ENCODE data around the gene GID8. TPM values are rescaled to one million over a fixed set of nuclear protein-coding genes. Genes with fewer than 3 reads are reported as not detected.

The GID8 gene
- total and polyA plus RNA-seq, 2 donors (not counting 1 experiment from before 2014, with no cell fraction given), result 12.4 to 47.4 TPM

DNA sequence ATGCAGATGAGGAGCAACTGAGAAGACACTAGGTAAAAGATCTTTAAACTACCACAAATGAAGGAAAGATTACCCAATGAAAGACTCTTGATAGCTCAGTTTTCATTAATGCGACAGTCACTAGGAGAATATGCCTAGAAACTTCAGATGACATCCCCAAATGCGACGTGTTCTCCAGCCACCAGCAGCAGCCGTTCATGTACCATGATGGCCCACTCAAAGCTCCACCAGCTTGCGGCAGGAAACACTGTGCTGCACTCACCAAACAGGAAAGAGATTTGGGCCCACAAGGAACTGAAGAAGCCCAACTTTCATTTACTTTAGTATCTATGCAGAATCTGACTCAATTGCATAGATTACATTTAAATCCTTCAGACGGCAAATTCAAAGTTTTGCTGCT lies 19.1 kb upstream of the GID8 start:
- Mint-ChIP-seq H3K9me3 (ENCODE audit: insufficient read depth) (no peaks in the 10 kb centered on the region), H3K27ac (peak overlapping the region; percentile 76), H3K4me3 (peak overlapping the region; percentile 68), H3K4me1 (peaks cover 77% of the 10 kb centered on the region), H3K27me3 (no peaks in the 10 kb centered on the region)
- peak; percentile 53 for ATAC-seq (ENCODE audit: low read depth)
- no peak for TF ChIP-seq EZH2 (IDR thresholded peaks at IDR 0.05; ENCODE audit: borderline replicate concordance, insufficient read depth, low read depth, low read length, poor library complexity, severe bottlenecking)
- TF ChIP-seq, protein P1, sequence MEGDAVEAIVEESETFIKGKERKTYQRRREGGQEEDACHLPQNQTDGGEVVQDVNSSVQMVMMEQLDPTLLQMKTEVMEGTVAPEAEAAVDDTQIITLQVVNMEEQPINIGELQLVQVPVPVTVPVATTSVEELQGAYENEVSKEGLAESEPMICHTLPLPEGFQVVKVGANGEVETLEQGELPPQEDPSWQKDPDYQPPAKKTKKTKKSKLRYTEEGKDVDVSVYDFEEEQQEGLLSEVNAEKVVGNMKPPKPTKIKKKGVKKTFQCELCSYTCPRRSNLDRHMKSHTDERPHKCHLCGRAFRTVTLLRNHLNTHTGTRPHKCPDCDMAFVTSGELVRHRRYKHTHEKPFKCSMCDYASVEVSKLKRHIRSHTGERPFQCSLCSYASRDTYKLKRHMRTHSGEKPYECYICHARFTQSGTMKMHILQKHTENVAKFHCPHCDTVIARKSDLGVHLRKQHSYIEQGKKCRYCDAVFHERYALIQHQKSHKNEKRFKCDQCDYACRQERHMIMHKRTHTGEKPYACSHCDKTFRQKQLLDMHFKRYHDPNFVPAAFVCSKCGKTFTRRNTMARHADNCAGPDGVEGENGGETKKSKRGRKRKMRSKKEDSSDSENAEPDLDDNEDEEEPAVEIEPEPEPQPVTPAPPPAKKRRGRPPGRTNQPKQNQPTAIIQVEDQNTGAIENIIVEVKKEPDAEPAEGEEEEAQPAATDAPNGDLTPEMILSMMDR (IDR thresholded peaks at IDR 0.05), result no peak
- ChIA-PET POLR2A (interaction anchor here (1.2 kb wide), 1 partner anchor 35 kb away, joined by 3 read pairs; no protein-coding TSS in a partner anchor), CTCF (interaction anchor here (1.0 to 4.4 kb wide), 6 partner anchors 11 to 90 kb away, joined by 3 to 22 read pairs (median 4); no protein-coding TSS in a partner anchor)
- Histone ChIP-seq H4K20me1 (ENCODE audit: control insufficient read depth, insufficient read depth, low read length, poor library complexity, severe bottlenecking) (peaks cover 99% of the 10 kb centered on the region), H3K4me1 (ENCODE audit: control insufficient read depth in 2 of 2, insufficient read depth in 2 of 2, low read length in 2 of 2) (peaks cover 71 to 72% of the 10 kb centered on the region in 2 donors), H2AFZ (ENCODE audit: insufficient read depth, low read depth, low read length, poor library complexity, severe bottlenecking) (no peak overlapping the region), H3K9me3 (ENCODE audit: control extremely low read depth in 1 of 3, control insufficient read depth in 2 of 3, insufficient read depth in 1 of 3, low read length in 2 of 3) (no peaks in the 10 kb centered on the region), H3K27ac (ENCODE audit: low read length in 2 of 2) (peak overlapping the region in 1 of 2 donors; percentile 60), H3K79me2 (ENCODE audit: control insufficient read depth, insufficient read depth, low read length) (peaks cover 98% of the 10 kb centered on the region), H3K4me2 (replicated peaks; ENCODE audit: low read depth, low read length, poor library complexity, severe bottlenecking) (peak overlapping the region; percentile 62), H3K9ac (ENCODE audit: low read length) (peak overlapping the region; percentile 38), H3K36me3 (replicated peaks in 1 of 2; ENCODE audit: control extremely low read depth in 1 of 2, control insufficient read depth in 1 of 2, extremely low read depth in 1 of 2, insufficient read depth in 2 of 2, low read length in 1 of 2) (peaks cover 0 to 7% of the 10 kb centered on the region in 2 experiments), H3K27me3 (replicated peaks in 1 of 4; ENCODE audit: control extremely low read depth in 1 of 4, control insufficient read depth in 3 of 4, insufficient read depth in 4 of 4, low read length in 3 of 4) (no peaks in the 10 kb centered on the region), H3K4me3 (ENCODE audit: control extremely low read depth in 1 of 5, extremely low read depth in 1 of 5, insufficient read depth in 1 of 5, low read depth in 2 of 5, low read length in 4 of 5) (peak overlapping the region in 3 of 5 experiments; percentile 1 to 21 (median 2))
- DNase-seq, result peak; percentile 45
- intact Hi-C loops (cut with micrococcal nuclease), result loop anchor here (5.0 kb wide), 1 partner anchor 33 kb away; the partner anchor contains the start of gene SLC17A9
- 0% methylated on average over 5 of the region's 6 CpGs for WGBS (ENCODE audit: insufficient coverage)

GRCh38 chr20:62920039-62920645 lies 17.8 kb upstream of the GID8 start:
- DNase-seq (no peak), ATAC-seq (ENCODE audit: low read depth) (no peak)
- intact Hi-C loops (cut with micrococcal nuclease), result no loop called here
- WGBS (ENCODE audit: insufficient coverage), result 95% methylated on average over 5 of the region's 10 CpGs
- H3K4me3 ChIP-seq (ENCODE audit: control extremely low read depth in 1 of 5, extremely low read depth in 1 of 5, insufficient read depth in 1 of 5, low read depth in 2 of 5, low read length in 4 of 5), result no peak overlapping the region
- H2AFZ ChIP-seq (ENCODE audit: insufficient read depth, low read depth, low read length, poor library complexity, severe bottlenecking), result no peak overlapping the region
- H3K4me2 ChIP-seq (replicated peaks; ENCODE audit: low read depth, low read length, poor library complexity, severe bottlenecking), result peak overlapping the region; percentile 62
- peaks cover 99% of the 10 kb centered on the region for H4K20me1 ChIP-seq (ENCODE audit: control insufficient read depth, insufficient read depth, low read length, poor library complexity, severe bottlenecking)
- peaks cover 99% of the 10 kb centered on the region for H3K79me2 ChIP-seq (ENCODE audit: control insufficient read depth, insufficient read depth, low read length)
- H3K9me3 ChIP-seq (ENCODE audit: control extremely low read depth in 1 of 3, control insufficient read depth in 2 of 3, insufficient read depth in 1 of 3, low read length in 2 of 3), result no peaks in the 10 kb centered on the region
- H3K36me3 ChIP-seq (replicated peaks in 1 of 2; ENCODE audit: control extremely low read depth in 1 of 2, control insufficient read depth in 1 of 2, extremely low read depth in 1 of 2, insufficient read depth in 2 of 2, low read length in 1 of 2), result no peaks in the 10 kb centered on the region
- POLR2A ChIA-PET, result no interaction called here
- H3K4me1 Mint-ChIP-seq, result peaks cover 82% of the 10 kb centered on the region
- H3K27ac ChIP-seq (ENCODE audit: low read length in 2 of 2), result peak overlapping the region in 1 of 2 donors; percentile 60
- H3K9me3 Mint-ChIP-seq (ENCODE audit: insufficient read depth), result no peaks in the 10 kb centered on the region
- H3K9ac ChIP-seq (ENCODE audit: low read length), result no peak overlapping the region
- H3K27me3 Mint-ChIP-seq, result no peaks in the 10 kb centered on the region
- no peaks in the 10 kb centered on the region for H3K27me3 ChIP-seq (replicated peaks in 1 of 4; ENCODE audit: control extremely low read depth in 1 of 4, control insufficient read depth in 3 of 4, insufficient read depth in 4 of 4, low read length in 3 of 4)
- H3K27ac Mint-ChIP-seq, result peak overlapping the region; percentile 59
- CTCF ChIA-PET, result interaction anchor here (0.8 to 4.2 kb wide), 6 partner anchors 13 to 52 kb away, joined by 3 to 18 read pairs (median 5); no protein-coding TSS in a partner anchor
- TF ChIP-seq EZH2 (IDR thresholded peaks at IDR 0.05; ENCODE audit: borderline replicate concordance, insufficient read depth, low read depth, low read length, poor library complexity, severe bottlenecking), result no peak
- TF ChIP-seq, protein P1 (IDR thresholded peaks at IDR 0.05), result no peak
- H3K4me3 Mint-ChIP-seq, result peak overlapping the region; percentile 68
- H3K4me1 ChIP-seq (ENCODE audit: control insufficient read depth in 2 of 2, insufficient read depth in 2 of 2, low read length in 2 of 2), result peaks cover 79 to 83% of the 10 kb centered on the region in 2 donors
